GM12878 (cell line): ENCODE measurements around the gene DERA. TPM values are rescaled to one million over a fixed set of nuclear protein-coding genes. Genes with fewer than 3 reads are reported as not detected.

Source experiments
- ATAC-seq: fragments of 200-7000 bp; cut with Tn5 transposase; 3 replicates; pipeline ENCODE4 v1.9.1; 2020; ENCODE audit warnings: mild to moderate bottlenecking, moderate library complexity
- BruUV-seq: library from RNA; stranded (reverse); fragments of 400-500 nt; replicated peaks from 2 replicates; lab custom pipeline; 2021; lab: Mats Ljungman, UMichigan
- CTCF ChIA-PET: fragments of 300-600 bp; sonication (Branson Sonifier 250); formaldehyde crosslinking; extraction: SDS; loops from one replicate; lab custom pipeline; 2021; ENCODE audit warnings: inconsistent platforms; lab: Yijun Ruan, JAX
- POLR2A ChIA-PET: fragments of 350-600 bp; formaldehyde crosslinking; extraction: SDS; loops from one replicate; lab custom pipeline; 2021; ENCODE audit warnings: inconsistent platforms; lab: Charles Lee
- RAD21 ChIA-PET: fragments of 300-600 bp; sonication (Branson Sonifier 250); formaldehyde crosslinking; loops from one replicate; lab custom pipeline; 2023; ENCODE audit warnings: antibody characterized with exemption; ENCODE audit not compliant: unreplicated experiment; lab: Charles Lee
- SMC1A ChIA-PET: fragments of 300-600 bp; sonication (Branson Sonifier 250); formaldehyde crosslinking; loops from one replicate; lab custom pipeline; 2023; ENCODE audit not compliant: unreplicated experiment, uncharacterized antibody; lab: Charles Lee
- DNase-seq: peaks from one replicate; pipeline ENCODE4 v3.0.0-alpha.2; 2011; ENCODE audit warnings: low read depth, low spot score
- FAIRE-seq: peaks from 3 replicates; lab custom pipeline; 2011; peaks lifted over from hg19 to GRCh38; lab: Jason Lieb, UNC
- H2AFZ ChIP-seq: 2 replicates; pipeline ENCODE4 v1.6.0; 2011; ENCODE audit warnings: low read depth, low read length, control low read depth; ENCODE audit not compliant: control insufficient read depth
- H3K27ac ChIP-seq: 2 replicates; pipeline ENCODE4 v1.5.1; 2011; ENCODE audit warnings: control low read depth; ENCODE audit not compliant: control insufficient read depth, insufficient read depth
- H3K27me3 ChIP-seq, 2 experiments: replicated peaks in 1 of 2; 2 replicates each; pipeline versions ENCODE4 v1.6.0 to v1.6.1; 2011; ENCODE audit warnings: low read length in 1 of 2; ENCODE audit not compliant: control insufficient read depth in 2 of 2, insufficient read depth in 2 of 2
- H3K36me3 ChIP-seq, 2 experiments: 2 replicates each; pipeline ENCODE4 v1.5.1; 2011; ENCODE audit warnings: low read length in 1 of 2; ENCODE audit not compliant: control insufficient read depth in 2 of 2, insufficient read depth in 2 of 2
- H3K4me1 ChIP-seq: 2 replicates; pipeline ENCODE4 v1.6.1; 2011; ENCODE audit warnings: mild to moderate bottlenecking, low read length, moderate library complexity, mixed read lengths; ENCODE audit not compliant: control insufficient read depth, insufficient read depth
- H3K4me2 ChIP-seq: 2 replicates; pipeline ENCODE4 v1.6.0; 2011; ENCODE audit warnings: control low read depth; ENCODE audit not compliant: control insufficient read depth, insufficient read depth
- H3K4me3 ChIP-seq: fragments of 200-600 bp; sonication (generic); 2 replicates; pipeline ENCODE4 v1.5.1; 2016
- H3K79me2 ChIP-seq: 2 replicates; pipeline ENCODE4 v1.6.0; 2011; ENCODE audit warnings: low read length; ENCODE audit not compliant: control insufficient read depth, insufficient read depth
- H3K9ac ChIP-seq: 2 replicates; pipeline ENCODE4 v1.8.0; 2011; ENCODE audit warnings: low read length, control low read depth, mixed read lengths; ENCODE audit not compliant: control insufficient read depth, insufficient read depth
- H3K9me3 ChIP-seq: replicated peaks from 3 replicates; pipeline ENCODE4 v1.5.1; 2011; ENCODE audit warnings: mild to moderate bottlenecking, low read length; ENCODE audit not compliant: control insufficient read depth, insufficient read depth
- H4K20me1 ChIP-seq: 2 replicates; pipeline ENCODE4 v1.6.0; 2011; ENCODE audit not compliant: control insufficient read depth, insufficient read depth
- EGR1 ChIP-seq, 2 experiments: IDR thresholded peaks; 1 replicate in 1 of 2; 2 replicates in 1 of 2; pipeline ENCODE4 v1.6.1; 2011 to 2012; ENCODE audit warnings: low read depth in 2 of 2, low read length in 2 of 2, borderline replicate concordance in 1 of 2, mild to moderate bottlenecking in 1 of 2, moderate library complexity in 1 of 2
- EP300 ChIP-seq, 2 experiments: fragments of 150-350 bp in 1 of 2; IDR thresholded peaks; 2 replicates each; pipeline ENCODE4 v1.6.1; 2011 to 2012; ENCODE audit warnings: low read depth in 2 of 2, low read length in 2 of 2, borderline replicate concordance in 1 of 2, improper control_type of control experiment in 1 of 2, inconsistent platforms in 1 of 2; ENCODE audit not compliant: control insufficient read depth in 1 of 2
- GABPA ChIP-seq: IDR thresholded peaks from 2 replicates; pipeline ENCODE4 v1.6.1; 2014; ENCODE audit warnings: antibody characterized with exemption, low read depth, mild to moderate bottlenecking, inconsistent platforms
- HDAC2 ChIP-seq: fragments of 200-600 bp; sonication (generic); IDR thresholded peaks from 2 replicates; pipeline ENCODE4 v1.6.1; 2017
- NRF1 ChIP-seq: conservative IDR thresholded peaks from 2 replicates; pipeline ENCODE4 v1.6.1; 2011; ENCODE audit warnings: mild to moderate bottlenecking, low read depth, low read length, improper control_type of control experiment
- PBX3 ChIP-seq: IDR thresholded peaks from 2 replicates; pipeline ENCODE4 v1.6.1; 2011; ENCODE audit warnings: mild to moderate bottlenecking, low read depth, low read length, moderate library complexity; ENCODE audit not compliant: insufficient replicate concordance
- SIX5 ChIP-seq: IDR thresholded peaks from 2 replicates; pipeline ENCODE4 v1.6.1; 2011; ENCODE audit warnings: mild to moderate bottlenecking, low read depth, low read length, moderate library complexity; ENCODE audit not compliant: severe bottlenecking
- SMAD1 ChIP-seq: fragments of 450-650 bp; IDR thresholded peaks from 2 replicates; pipeline ENCODE4 v1.6.1; 2018; ENCODE audit warnings: mild to moderate bottlenecking, low read depth; ENCODE audit not compliant: partially characterized antibody
- ZSCAN29 ChIP-seq: fragments of 450-650 bp; IDR thresholded peaks from 2 replicates; pipeline ENCODE4 v1.6.1; 2017; ENCODE audit warnings: mild to moderate bottlenecking, moderate library complexity
- ZZZ3 ChIP-seq: IDR thresholded peaks from 2 replicates; pipeline ENCODE4 v1.6.1; 2011; ENCODE audit warnings: low read depth; ENCODE audit not compliant: control insufficient read depth, insufficient read length
- whole genome bisulfite sequencing: methylation state at CpG from one replicate; pipeline ENCODE4 v1.1.6; 2016; ENCODE audit warnings: low lambda C conversion rate; ENCODE audit not compliant: insufficient replicate concordance, insufficient coverage; ENCODE audit errors: missing lambda C conversion rate; 5-methylcytosine and 5-hydroxymethylcytosine counted together
- in situ Hi-C: fragments of 300-500 bp; cut with MboI; formaldehyde crosslinking; loops from 9 replicates; pipeline ENCODE4 v1.14.3; 2018; ENCODE audit warnings: mixed read lengths
- intact Hi-C: fragments of 100-400 bp; cut with micrococcal nuclease; formaldehyde crosslinking; loops from one replicate; pipeline ENCODE4 v1.14.2; 2022; ENCODE audit not compliant: unreplicated experiment
- polyA plus RNA-seq, 11 experiments: library from polyadenylated mRNA; depleted of rRNA in 4 of 11; unstranded in 6 of 11; stranded (reverse) in 5 of 11; fragments of >200 nt; fragmentation: Nextera tagmentation in 4 of 11; fragmentation: Illumina TruSeq in 1 of 11; extraction: Ambion mirVana in 4 of 11; extraction: Trizol in 1 of 11; gene quantifications; 1 replicate in 1 of 11; 2 replicates in 10 of 11; pipeline versions ENCODE4 v1.2.1 to v1.2.3, GENCODE V29; 2011 to 2016; ENCODE audit warnings: inconsistent platforms in 2 of 11, missing spikeins in 2 of 11, low read depth in 1 of 11
- total RNA-seq, 4 experiments: library from RNA; depleted of rRNA in 3 of 4; stranded (reverse); fragments of >200 nt in 3 of 4; fragmentation: Illumina TruSeq in 1 of 4; extraction: Trizol in 1 of 4; gene quantifications; 2 replicates each; pipeline versions ENCODE4 v1.2.1 to v1.2.3, GENCODE V29; 2013 to 2021
- TF ChIP-seq, protein P1 (sequence below): IDR thresholded peaks from 2 replicates; pipeline ENCODE4 v1.6.1; 2011; ENCODE audit warnings: low read depth, mild to moderate bottlenecking, low read length, moderate library complexity, borderline replicate concordance; ENCODE audit errors: extremely low read depth
- TF ChIP-seq, protein P2 (sequence below): fragments of 450-650 bp; IDR thresholded peaks from 2 replicates; pipeline ENCODE4 v1.6.1; 2017; ENCODE audit warnings: low read depth, mild to moderate bottlenecking, moderate library complexity

The DERA gene
- total and polyA plus RNA-seq, 10 of the 15 experiments (the other 5 are each of a cell fraction or from before 2014, with no cell fraction given), result 34.9 to 97.1 (median 40.8) TPM

- ATAC-seq (no peak), FAIRE-seq (no peak), DNase-seq (no peak)
- POLR2A ChIA-PET, result interaction anchor here (1.6 kb wide), 1 partner anchor 10 kb away, joined by 4 read pairs; no protein-coding TSS in a partner anchor
- Histone ChIP-seq H3K4me2 (no peak overlapping the region), H3K27ac (no peak overlapping the region), H3K4me3 (no peak overlapping the region), H3K4me1 (no peaks in the 10 kb centered on the region), H3K79me2 (peaks cover 5% of the 10 kb centered on the region), H3K9me3 (no peaks in the 10 kb centered on the region), H3K27me3 (no peaks in the 10 kb centered on the region), H3K9ac (no peak overlapping the region), H3K36me3 (peaks cover 4 to 13% of the 10 kb centered on the region in 2 experiments), H4K20me1 (no peaks in the 10 kb centered on the region), H2AFZ (no peak overlapping the region)
- CTCF ChIA-PET, result interaction anchor here (1.1 to 2.0 kb wide), 3 partner anchors 8 to 309 kb away, joined by 3 to 9 read pairs (median 4); no protein-coding TSS in a partner anchor
- WGBS, result 79% methylated on average over 3 of the region's 3 CpGs
- no TSS peak for BruUV-seq
- in situ Hi-C loops (loop anchor here (25.0 kb wide), 1 partner anchor 1106 kb away; no protein-coding TSS in a partner anchor), intact Hi-C loops (no loop called here)
- RAD21 ChIA-PET, result no interaction called here
- TF ChIP-seq SMAD1, result no peak
- TF ChIP-seq, protein P1, sequence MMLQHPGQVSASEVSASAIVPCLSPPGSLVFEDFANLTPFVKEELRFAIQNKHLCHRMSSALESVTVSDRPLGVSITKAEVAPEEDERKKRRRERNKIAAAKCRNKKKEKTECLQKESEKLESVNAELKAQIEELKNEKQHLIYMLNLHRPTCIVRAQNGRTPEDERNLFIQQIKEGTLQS, result no peak
- SMC1A ChIA-PET, result interaction anchor here (1.2 kb wide), 1 partner anchor 35 kb away, joined by 3 read pairs; no protein-coding TSS in a partner anchor
Observed at GRCh38 chr12:15893260-15893659, 17.9 kb upstream of the DERA start.

GRCh38 chr12:15896867-15897266 is 14.3 kb upstream of the DERA start:
- H3K9me3 ChIP-seq, result no peaks in the 10 kb centered on the region
- ChIA-PET POLR2A (interaction anchor here (1.1 kb wide), 1 partner anchor 14 kb away, joined by 3 read pairs; the partner anchor contains the start of gene DERA), CTCF (interaction anchor here (0.7 to 7.0 kb wide), 16 partner anchors 8 to 364 kb away, joined by 3 to 115 read pairs (median 6); partner anchors contain the start of gene DERA), RAD21 (interaction anchor here (0.6 to 5.3 kb wide), 8 partner anchors 9 to 365 kb away, joined by 3 to 42 read pairs (median 4); partner anchors contain the start of gene DERA), SMC1A (interaction anchor here (0.6 to 3.5 kb wide), 16 partner anchors 8 to 374 kb away, joined by 3 to 56 read pairs (median 6); partner anchors contain the start of genes DERA and STRAP)
- in situ Hi-C loops (loop anchor here (25.0 kb wide), 1 partner anchor 1110 kb away; no protein-coding TSS in a partner anchor), intact Hi-C loops (no loop called here)
- no TSS peak for BruUV-seq
- FAIRE-seq (no peak), ATAC-seq (no peak; the same call in 2 of the 3 replicates), DNase-seq (no peak)
- H3K4me3 ChIP-seq, result no peak overlapping the region
- no peak overlapping the region for H3K27ac ChIP-seq
- H3K4me1 ChIP-seq, result no peaks in the 10 kb centered on the region
- no peaks in the 10 kb centered on the region for H3K79me2 ChIP-seq
- no peaks in the 10 kb centered on the region for H4K20me1 ChIP-seq
- H3K27me3 ChIP-seq, result no peaks in the 10 kb centered on the region
- peaks cover 4 to 26% of the 10 kb centered on the region in 2 experiments for H3K36me3 ChIP-seq
- no peak overlapping the region for H3K4me2 ChIP-seq
- no peak overlapping the region for H3K9ac ChIP-seq
- no peak overlapping the region for H2AFZ ChIP-seq
- WGBS, result 100% methylated on average over 1 of the region's 1 CpG
- TF ChIP-seq GABPA (no peak), ZSCAN29 (no peak), HDAC2 (no peak), ZZZ3 (no peak), NRF1 (no peak), SIX5 (no peak), EP300 (IDR thresholded peaks at IDR 0.05; ENCODE audit: borderline replicate concordance in 1 of 2, control insufficient read depth in 1 of 2, low read depth in 2 of 2, low read length in 2 of 2) (no peak), EGR1 (IDR thresholded peaks at IDR 0.05; ENCODE audit: borderline replicate concordance in 1 of 2, low read depth in 2 of 2, low read length in 2 of 2) (no peak), PBX3 (no peak)
- TF ChIP-seq, protein P2, sequence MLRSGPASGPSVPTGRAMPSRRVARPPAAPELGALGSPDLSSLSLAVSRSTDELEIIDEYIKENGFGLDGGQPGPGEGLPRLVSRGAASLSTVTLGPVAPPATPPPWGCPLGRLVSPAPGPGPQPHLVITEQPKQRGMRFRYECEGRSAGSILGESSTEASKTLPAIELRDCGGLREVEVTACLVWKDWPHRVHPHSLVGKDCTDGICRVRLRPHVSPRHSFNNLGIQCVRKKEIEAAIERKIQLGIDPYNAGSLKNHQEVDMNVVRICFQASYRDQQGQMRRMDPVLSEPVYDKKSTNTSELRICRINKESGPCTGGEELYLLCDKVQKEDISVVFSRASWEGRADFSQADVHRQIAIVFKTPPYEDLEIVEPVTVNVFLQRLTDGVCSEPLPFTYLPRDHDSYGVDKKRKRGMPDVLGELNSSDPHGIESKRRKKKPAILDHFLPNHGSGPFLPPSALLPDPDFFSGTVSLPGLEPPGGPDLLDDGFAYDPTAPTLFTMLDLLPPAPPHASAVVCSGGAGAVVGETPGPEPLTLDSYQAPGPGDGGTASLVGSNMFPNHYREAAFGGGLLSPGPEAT, result no peak
